GM12878 (cell line): ENCODE data around the gene N4BP2L2. TPM values are rescaled to one million over a fixed set of nuclear protein-coding genes. Genes with fewer than 3 reads are reported as not detected.

ENCODE experiments used
- NKRF ChIP-seq: fragments of 450-650 bp; conservative IDR thresholded peaks from 2 replicates; pipeline ENCODE4 v1.6.1; 2017; ENCODE audit warnings: mild to moderate bottlenecking, moderate library complexity
- SRF ChIP-seq, 2 experiments: IDR thresholded peaks; 2 replicates each; pipeline ENCODE4 v1.6.1; 2011; ENCODE audit warnings: low read depth in 2 of 2, low read length in 2 of 2, mild to moderate bottlenecking in 1 of 2, moderate library complexity in 1 of 2
- ZBTB11 ChIP-seq: fragments of 450-650 bp; formaldehyde crosslinking; IDR thresholded peaks from 2 replicates; pipeline ENCODE4 v1.5.0; 2022; ENCODE audit warnings: mild to moderate bottlenecking, missing genetic modification characterization
- polyA plus RNA-seq, 11 experiments: library from polyadenylated mRNA; depleted of rRNA in 4 of 11; unstranded in 6 of 11; stranded (reverse) in 5 of 11; fragments of >200 nt; fragmentation: Nextera tagmentation in 4 of 11; fragmentation: Illumina TruSeq in 1 of 11; extraction: Ambion mirVana in 4 of 11; extraction: Trizol in 1 of 11; gene quantifications; 1 replicate in 1 of 11; 2 replicates in 10 of 11; pipeline versions ENCODE4 v1.2.1 to v1.2.3, GENCODE V29; 2011 to 2016; ENCODE audit warnings: inconsistent platforms in 2 of 11, missing spikeins in 2 of 11, low read depth in 1 of 11
- total RNA-seq, 4 experiments: library from RNA; depleted of rRNA in 3 of 4; stranded (reverse); fragments of >200 nt in 3 of 4; fragmentation: Illumina TruSeq in 1 of 4; extraction: Trizol in 1 of 4; gene quantifications; 2 replicates each; pipeline versions ENCODE4 v1.2.1 to v1.2.3, GENCODE V29; 2013 to 2021

Gene N4BP2L2
- total and polyA plus RNA-seq, 10 of the 15 experiments (the other 5 are each of a cell fraction or from before 2014, with no cell fraction given): 41.7 to 87.1 (median 61.2) TPM

GRCh38 chr13:32428581-32429432, 109.8 kb downstream of the N4BP2L2 start (continued):
- TF ChIP-seq NKRF (no peak), SRF (IDR thresholded peaks at IDR 0.05; ENCODE audit: low read depth in 2 of 2, low read length in 2 of 2) (no peak), ZBTB11 (CRISPR knock-in tag) (no peak)
